Epidermal melanocyte (primary cell): Measurements from ENCODE around the gene MPST.

Source experiments
- DNase-seq: peaks from one replicate; pipeline ENCODE4 v3.0.0; 2011; ENCODE audit warnings: low spot score; ENCODE audit not compliant: insufficient read length

MPST gene

DNA sequence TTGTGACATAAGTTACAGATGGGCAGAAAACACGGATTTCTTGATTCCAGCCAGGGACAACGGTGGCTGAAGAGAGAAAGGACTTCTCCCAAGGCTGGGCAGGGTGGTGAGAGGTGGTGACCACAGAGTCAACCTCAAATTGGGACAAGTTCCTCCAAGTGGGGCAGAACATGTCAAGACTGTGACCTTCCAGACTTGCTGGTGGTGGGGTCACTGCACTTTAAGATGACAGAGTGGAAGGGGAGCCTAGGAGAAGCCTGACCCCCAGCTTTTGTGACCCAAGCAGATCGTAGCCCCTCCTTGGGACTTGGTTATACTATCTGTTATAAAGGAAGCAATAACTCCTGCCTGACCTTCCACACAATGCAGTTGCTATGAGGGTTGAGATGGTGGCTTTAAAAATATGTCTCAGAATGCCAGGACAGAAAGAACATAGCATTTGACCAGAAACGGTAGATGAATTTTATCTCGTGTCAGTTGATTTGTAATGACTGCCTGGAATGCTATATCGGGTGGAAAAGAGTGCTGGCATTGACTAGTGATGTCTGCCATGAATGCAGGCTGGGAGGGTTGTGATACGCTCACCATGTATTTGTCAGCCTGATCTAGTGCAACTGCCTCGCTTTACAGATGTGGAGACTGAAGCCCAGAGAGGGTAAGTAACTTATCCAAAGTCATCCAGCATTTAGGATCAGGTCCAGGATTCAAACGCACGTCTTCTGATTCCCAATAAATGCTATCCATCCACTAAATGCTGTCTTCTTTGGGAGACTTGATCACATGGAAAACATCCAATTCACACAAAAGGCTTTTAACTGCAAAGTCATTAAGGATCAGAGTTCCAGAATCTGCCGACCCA lies 18.6 kb upstream of the MPST start:
- no peak for DNase-seq

- no peak for DNase-seq
Observed at GRCh38 chr22:37001826-37002225, 17.7 kb upstream of the MPST start.

- DNase-seq: no peak
Observed at GRCh38 chr22:37002633-37003032, 16.9 kb upstream of the MPST start.

DNA sequence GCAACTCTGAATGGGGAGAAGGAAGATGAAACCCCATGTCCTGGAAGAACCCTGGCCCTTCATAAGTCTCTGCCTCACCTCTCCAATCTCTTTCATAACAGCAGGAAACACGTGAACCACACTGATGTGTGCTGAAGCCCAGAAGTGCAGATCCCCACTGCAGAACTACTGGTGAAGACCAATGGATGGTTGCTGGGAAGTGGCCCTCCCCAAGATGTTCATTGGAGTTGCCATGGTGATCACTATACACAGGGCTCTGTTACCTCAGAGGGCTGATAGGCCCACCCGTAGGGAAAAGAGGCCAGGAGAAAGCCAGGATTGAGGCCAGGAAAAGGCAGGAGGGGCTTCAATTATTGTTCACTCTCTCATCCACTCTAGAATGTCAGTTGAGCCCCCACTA lies 11.9 kb upstream of the MPST start:
- no peak for DNase-seq

DNA sequence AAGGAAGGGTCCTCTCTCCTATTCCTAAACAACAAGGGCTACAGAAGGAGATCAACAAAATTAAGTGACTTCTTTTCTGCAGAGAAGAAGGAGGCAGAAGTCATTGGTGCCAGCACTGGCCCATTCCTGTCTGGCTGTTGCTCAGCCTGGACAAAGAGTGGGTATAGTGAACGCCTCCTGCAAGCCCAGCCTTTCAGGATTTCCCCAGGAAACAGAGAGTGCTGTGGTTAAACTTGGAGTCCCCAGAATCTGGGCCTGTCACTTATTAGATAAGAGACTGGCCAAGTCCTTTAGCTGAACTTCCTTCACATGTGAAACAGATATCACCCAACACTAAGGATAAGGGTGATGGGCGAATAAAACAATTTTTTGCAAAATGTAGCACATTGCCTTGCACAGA lies 11.2 kb upstream of the MPST start:
- DNase-seq: no peak

DNA sequence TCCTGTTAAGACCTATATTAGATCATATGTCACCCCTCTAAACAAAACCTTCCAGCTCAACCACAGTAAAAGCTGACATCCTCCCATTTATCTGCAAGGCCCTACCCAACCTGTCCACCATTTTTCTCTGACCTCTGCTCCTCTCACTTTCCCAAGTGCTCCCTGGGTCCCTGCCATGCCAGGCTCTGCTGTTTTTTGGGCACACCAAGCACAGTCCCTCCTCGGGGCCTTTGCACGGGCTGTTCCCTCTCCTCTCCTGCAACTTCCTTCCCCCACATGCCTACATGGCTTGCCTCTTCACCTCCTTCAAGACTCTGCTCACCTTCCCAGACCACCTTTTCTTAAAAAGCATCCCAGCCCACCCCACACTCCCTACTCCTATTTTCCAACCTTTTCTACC lies 10.1 kb upstream of the MPST start:
- no peak for DNase-seq

GRCh38 chr22:37010174-37010573 lies 9.4 kb upstream of the MPST start:
- DNase-seq: no peak

GRCh38 chr22:37010976-37011375 lies 8.6 kb upstream of the MPST start:
- no peak for DNase-seq

- no peak for DNase-seq
Observed at GRCh38 chr22:37011472-37011871, 8.1 kb upstream of the MPST start.

DNA sequence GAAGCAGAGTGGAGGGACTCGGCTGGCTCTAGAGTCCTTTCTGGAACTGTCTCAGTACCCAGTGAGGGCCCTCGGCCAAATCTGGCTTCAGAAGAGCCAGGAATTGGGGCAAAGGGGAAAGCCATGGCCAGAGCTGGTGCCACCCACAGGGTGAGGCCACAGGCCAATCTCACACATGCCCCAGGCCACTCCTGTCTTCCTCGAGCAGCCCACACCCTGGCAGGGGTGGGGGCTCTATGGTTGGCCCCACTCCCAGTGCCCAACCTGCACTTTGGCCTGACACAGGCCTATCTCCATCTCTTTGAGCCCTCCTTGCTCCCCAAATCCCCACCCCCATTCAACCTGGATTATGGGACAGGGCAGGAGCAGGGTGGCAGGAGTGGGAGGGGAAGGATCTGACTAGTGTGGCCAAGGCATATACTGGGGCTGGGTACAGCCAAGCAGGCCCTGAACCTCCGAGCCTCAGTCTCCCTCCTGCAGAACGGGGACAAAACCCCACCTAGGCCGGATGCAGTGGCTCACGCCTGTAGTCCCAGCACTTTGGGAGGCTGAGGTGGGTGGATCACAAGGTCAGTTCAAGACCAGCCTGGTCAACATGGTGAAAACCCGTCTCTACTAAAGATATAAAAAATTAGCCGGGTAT lies 7.2 kb upstream of the MPST start:
- no peak for DNase-seq

DNA sequence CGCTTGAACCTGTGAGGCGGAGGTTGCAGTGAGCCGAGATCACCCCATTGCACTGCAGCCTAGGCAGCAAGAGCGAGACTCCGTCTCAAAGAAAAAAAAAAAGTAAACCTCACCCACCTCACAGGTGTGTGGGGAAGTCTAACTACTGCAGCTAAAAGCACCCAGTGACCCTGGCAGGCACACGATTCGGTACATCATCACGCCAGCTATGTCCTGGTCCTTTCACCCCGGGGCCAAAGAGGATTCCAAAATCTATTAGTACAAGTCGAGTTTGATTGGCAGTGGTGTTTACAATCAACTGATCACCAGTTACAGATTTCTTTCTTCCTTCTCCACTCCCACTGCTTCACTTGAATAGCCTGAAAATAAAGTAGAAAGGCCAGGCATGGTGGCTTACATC lies 6.6 kb upstream of the MPST start:
- DNase-seq: no peak

- DNase-seq: no peak
Observed at GRCh38 chr22:37014415-37014806, 5.1 kb upstream of the MPST start.

DNA sequence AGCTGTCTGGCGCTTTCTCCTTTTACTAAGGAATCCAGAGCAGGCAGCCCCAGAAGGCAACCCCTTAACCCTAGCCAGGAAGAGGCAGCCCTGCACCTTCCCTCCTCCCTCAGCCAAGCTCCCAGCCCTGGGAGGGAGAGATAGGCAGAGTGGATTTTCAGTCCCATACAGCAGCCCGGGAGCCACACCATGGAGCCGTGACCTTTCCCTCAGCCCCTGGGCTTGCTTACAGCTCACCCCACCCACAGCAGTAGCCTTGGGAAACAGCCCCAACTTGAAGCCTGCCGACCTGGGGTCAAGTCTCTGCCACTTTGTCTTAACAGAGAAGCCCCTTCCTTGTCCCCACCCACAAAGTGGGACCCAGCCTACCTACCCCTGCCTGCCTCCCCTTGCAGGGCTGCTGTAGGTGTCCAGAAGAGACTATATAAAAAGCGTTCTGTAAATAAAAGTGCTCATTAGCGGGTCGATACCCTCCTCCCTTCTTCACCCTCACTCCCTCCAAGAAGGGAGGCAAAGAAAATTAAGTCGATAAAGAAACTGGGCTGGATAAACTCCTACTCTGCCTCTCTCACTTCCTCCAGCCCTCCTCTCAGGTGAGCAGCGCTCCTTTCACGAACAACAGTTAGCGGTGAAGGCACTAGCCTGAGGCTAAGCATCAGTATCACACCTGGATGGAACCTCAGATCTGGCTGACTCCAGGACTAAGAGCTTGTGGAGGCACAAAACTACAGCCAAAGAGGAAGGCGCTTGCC lies 4.5 kb upstream of the MPST start:
- DNase-seq: no peak

- DNase-seq: no peak
Observed at GRCh38 chr22:37015587-37015878, 4.0 kb upstream of the MPST start.

DNA sequence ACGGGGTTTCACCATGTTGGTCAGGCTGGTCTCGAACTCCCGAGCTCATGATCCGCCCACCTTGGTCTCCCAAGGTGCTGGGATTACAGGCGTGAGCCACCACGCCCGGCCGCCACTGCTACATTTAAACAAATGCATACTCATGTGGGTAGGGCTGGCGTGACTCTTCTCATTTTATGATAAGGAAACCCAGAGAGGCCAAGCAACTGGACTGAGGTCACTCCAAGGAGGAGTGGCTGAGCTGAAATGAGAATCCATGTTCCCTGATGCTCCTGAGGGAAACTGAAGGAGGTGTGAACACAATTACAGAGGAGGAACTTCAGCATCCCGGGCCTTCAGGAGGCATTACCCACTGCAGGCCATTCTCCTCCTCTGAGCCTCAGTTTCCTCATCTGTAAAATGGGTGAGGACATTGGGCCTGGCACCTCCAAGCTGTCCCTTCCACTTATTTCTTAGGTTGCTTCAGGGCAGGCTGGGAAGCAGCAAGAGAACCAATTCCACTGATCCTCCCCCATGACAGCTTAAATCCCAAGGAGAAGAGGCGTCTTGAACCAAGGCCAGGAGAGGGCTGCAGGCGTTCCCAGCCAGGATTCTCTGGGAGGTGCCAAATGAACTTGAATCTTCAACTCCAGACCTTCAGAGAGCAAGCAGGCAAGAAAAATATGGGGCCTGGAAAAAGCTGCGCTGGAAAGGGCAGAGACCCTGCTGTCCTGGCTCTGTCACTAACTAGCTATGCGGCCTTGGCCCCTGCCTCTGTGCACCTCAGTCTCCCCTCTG lies 3.2 kb upstream of the MPST start:
- DNase-seq: no peak

DNA sequence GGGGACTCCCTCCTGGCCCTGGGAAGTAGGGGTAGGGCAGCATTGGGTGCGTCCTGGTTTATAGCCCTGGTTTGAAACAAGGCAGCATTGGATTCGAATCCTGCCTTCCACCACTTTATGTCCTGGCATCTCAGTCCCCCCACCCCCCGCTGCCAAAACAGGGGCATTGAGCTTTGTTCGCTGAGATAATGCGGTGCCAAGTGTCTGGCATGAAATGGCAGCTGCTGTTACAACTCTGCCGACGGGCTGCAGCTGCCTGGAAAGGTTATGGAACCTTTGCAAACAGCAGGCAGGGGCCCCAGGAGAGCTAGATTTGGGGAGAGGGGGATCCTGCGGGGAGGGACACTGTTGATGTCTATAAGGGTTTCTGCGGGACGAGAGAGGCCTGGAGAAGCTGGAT lies 2.2 kb upstream of the MPST start:
- no peak for DNase-seq

GRCh38 chr22:37018086-37018814 lies 1.3 kb upstream of the MPST start:
- DNase-seq: no peak

DNA sequence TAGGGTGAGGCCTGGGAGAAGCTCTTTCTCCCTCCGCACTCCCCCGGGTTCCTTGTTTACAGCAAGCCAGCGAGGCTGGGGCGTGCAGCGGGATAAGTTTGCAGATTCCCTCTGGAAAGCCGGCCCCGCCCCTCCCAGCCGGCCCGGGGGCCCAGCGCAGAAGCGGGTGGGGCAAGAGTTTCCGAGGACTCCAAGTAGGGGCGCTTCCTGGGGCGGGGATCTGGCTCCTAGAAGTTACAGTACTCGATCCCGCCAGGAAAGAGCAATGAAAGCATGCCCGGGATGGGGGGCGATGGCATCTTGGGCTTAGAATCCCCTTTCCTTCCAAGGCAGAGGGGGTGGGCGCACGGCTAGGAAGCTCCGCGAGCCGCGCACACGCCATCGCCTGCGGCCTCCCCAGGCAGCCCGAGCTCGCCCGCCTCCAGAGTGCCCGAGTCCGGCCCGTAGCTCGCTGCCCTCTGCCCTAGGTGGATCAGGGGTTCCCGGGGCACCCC lies 680 bp upstream of the MPST start:
- DNase-seq: no peak

GRCh38 chr22:37020192-37020479 lies 594 bp downstream of the MPST start:
- DNase-seq: no peak

GRCh38 chr22:37021041-37021440 lies 1.5 kb downstream of the MPST start:
- no peak for DNase-seq
